Neural progenitor cell (in vitro differentiated cells): ENCODE data around the gene NIT1. TPM values are rescaled to one million over a fixed set of nuclear protein-coding genes. Genes with fewer than 3 reads are reported as not detected.

Source experiments
- DNase-seq: peaks from one replicate; pipeline ENCODE4 v3.0.0-alpha.2; 2016; ENCODE audit warnings: low spot score
- H2AFZ ChIP-seq: fragments of 200-600 bp; sonication (generic); replicated peaks from 2 replicates; pipeline ENCODE4 v1.6.1; 2016; ENCODE audit warnings: antibody characterized with exemption
- H3F3A ChIP-seq: fragments of 200-600 bp; sonication (generic); 2 replicates; pipeline ENCODE4 v1.6.1; 2016; ENCODE audit warnings: antibody characterized with exemption, low read depth
- H3K27ac ChIP-seq: fragments of 200-600 bp; sonication (generic); 2 replicates; pipeline ENCODE4 v1.5.1; 2016; ENCODE audit warnings: mild to moderate bottlenecking
- H3K27me3 ChIP-seq: fragments of 200-600 bp; sonication (generic); 2 replicates; pipeline ENCODE4 v1.6.1; 2016; ENCODE audit warnings: mild to moderate bottlenecking, moderate library complexity
- H3K36me3 ChIP-seq: fragments of 200-600 bp; sonication (generic); 2 replicates; pipeline ENCODE4 v1.5.1; 2016
- H3K4me1 ChIP-seq: fragments of 200-600 bp; sonication (generic); 2 replicates; pipeline ENCODE4 v1.6.1; 2016; ENCODE audit warnings: mixed run types
- H3K4me2 ChIP-seq: fragments of 200-600 bp; sonication (generic); 2 replicates; pipeline ENCODE4 v1.6.1; 2016
- H3K4me3 ChIP-seq: fragments of 200-600 bp; sonication (generic); 2 replicates; pipeline ENCODE4 v1.5.1; 2016
- H3K79me2 ChIP-seq: fragments of 200-600 bp; sonication (generic); 2 replicates; pipeline ENCODE4 v1.6.1; 2016; ENCODE audit warnings: low read depth
- H3K9ac ChIP-seq: fragments of 200-600 bp; sonication (generic); 2 replicates; pipeline ENCODE4 v1.6.1; 2016
- H3K9me3 ChIP-seq: fragments of 200-600 bp; sonication (generic); 2 replicates; pipeline ENCODE4 v1.5.1; 2016; ENCODE audit warnings: low read depth
- H4K20me1 ChIP-seq: fragments of 200-600 bp; sonication (generic); 2 replicates; pipeline ENCODE4 v1.6.1; 2016; ENCODE audit warnings: low read depth
- H3K27ac Mint-ChIP-seq: 3 replicates; pipeline ENCODE4 v1.8.0; 2021; ENCODE audit warnings: mixed read lengths
- H3K27me3 Mint-ChIP-seq: 2 replicates; pipeline ENCODE4 v1.8.0; 2022; ENCODE audit warnings: low read depth, mild to moderate bottlenecking, inconsistent platforms, moderate library complexity, mixed read lengths; ENCODE audit not compliant: insufficient read depth
- H3K36me3 Mint-ChIP-seq: 3 replicates; pipeline ENCODE4 v1.8.0; 2021; ENCODE audit warnings: mixed read lengths
- H3K4me1 Mint-ChIP-seq: 3 replicates; pipeline ENCODE4 v1.8.0; 2021; ENCODE audit warnings: mixed read lengths
- H3K4me3 Mint-ChIP-seq: 3 replicates; pipeline ENCODE4 v1.8.0; 2021; ENCODE audit warnings: mild to moderate bottlenecking, moderate library complexity, mixed read lengths
- H3K9me3 Mint-ChIP-seq: 3 replicates; pipeline ENCODE4 v1.8.0; 2020; ENCODE audit warnings: mixed read lengths
- EZH2 ChIP-seq: fragments of 200-600 bp; sonication (generic); IDR thresholded peaks from 2 replicates; pipeline ENCODE4 v1.6.1; 2017; ENCODE audit warnings: antibody characterized with exemption, mild to moderate bottlenecking, moderate library complexity
- EZH2phosphoT487 ChIP-seq: fragments of 200-600 bp; sonication (generic); IDR thresholded peaks from 2 replicates; pipeline ENCODE4 v1.6.1; 2017; ENCODE audit warnings: antibody characterized with exemption
- total RNA-seq: library from RNA; depleted of rRNA; stranded (reverse); fragments of >200 nt; gene quantifications from 2 replicates; pipeline ENCODE4 v1.2.3, GENCODE V29; 2015; ENCODE audit warnings: low replicate concordance
- TF ChIP-seq, protein P1 (sequence below): fragments of 200-600 bp; sonication (generic); IDR thresholded peaks from 2 replicates; pipeline ENCODE4 v1.5.1; 2017; ENCODE audit warnings: antibody characterized with exemption, mild to moderate bottlenecking

Gene NIT1
- total RNA-seq, 1 donor from 2014 or later, result 39.5 TPM

DNA sequence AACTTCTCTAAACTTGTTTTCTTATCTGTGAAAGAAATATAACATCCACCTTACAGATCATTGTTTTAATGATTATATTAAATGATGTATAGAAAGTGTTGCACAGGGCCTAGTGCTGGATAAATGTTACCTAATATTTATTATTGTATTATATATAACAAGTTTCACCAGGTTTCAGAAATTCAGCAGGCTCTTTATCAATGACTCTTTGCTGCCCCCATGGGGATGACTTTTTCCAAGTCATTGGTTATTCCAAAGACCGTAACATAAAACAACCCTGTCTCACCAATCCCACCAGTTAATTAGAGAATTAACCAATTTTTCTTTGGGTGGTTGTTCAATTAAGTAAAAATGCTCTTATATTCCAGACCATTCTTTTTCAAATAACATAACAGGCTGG is 21.9 kb downstream of the NIT1 start:
- no peaks in the 10 kb centered on the region for H3K36me3 ChIP-seq
- Mint-ChIP-seq H3K27me3 (no peaks in the 10 kb centered on the region), H3K27ac (no peak overlapping the region), H3K9me3 (no peaks in the 10 kb centered on the region), H3K4me3 (no peak overlapping the region), H3K4me1 (peaks cover 4% of the 10 kb centered on the region), H3K36me3 (peaks cover 7% of the 10 kb centered on the region)
- no peak overlapping the region for H3K4me2 ChIP-seq
- H3K9me3 ChIP-seq, result no peaks in the 10 kb centered on the region
- H2AFZ ChIP-seq, result no peak overlapping the region
- no peaks in the 10 kb centered on the region for H4K20me1 ChIP-seq
- H3F3A ChIP-seq, result peaks cover 6% of the 10 kb centered on the region
- H3K27me3 ChIP-seq, result no peaks in the 10 kb centered on the region
- TF ChIP-seq, protein P1, sequence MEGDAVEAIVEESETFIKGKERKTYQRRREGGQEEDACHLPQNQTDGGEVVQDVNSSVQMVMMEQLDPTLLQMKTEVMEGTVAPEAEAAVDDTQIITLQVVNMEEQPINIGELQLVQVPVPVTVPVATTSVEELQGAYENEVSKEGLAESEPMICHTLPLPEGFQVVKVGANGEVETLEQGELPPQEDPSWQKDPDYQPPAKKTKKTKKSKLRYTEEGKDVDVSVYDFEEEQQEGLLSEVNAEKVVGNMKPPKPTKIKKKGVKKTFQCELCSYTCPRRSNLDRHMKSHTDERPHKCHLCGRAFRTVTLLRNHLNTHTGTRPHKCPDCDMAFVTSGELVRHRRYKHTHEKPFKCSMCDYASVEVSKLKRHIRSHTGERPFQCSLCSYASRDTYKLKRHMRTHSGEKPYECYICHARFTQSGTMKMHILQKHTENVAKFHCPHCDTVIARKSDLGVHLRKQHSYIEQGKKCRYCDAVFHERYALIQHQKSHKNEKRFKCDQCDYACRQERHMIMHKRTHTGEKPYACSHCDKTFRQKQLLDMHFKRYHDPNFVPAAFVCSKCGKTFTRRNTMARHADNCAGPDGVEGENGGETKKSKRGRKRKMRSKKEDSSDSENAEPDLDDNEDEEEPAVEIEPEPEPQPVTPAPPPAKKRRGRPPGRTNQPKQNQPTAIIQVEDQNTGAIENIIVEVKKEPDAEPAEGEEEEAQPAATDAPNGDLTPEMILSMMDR, result peak; percentile 60
- TF ChIP-seq EZH2phosphoT487, result no peak
- no peak overlapping the region for H3K9ac ChIP-seq
- no peak overlapping the region for H3K27ac ChIP-seq
- H3K4me3 ChIP-seq, result no peak overlapping the region
- peak; percentile 56 for DNase-seq
- H3K79me2 ChIP-seq, result peaks cover 6% of the 10 kb centered on the region
- no peaks in the 10 kb centered on the region for H3K4me1 ChIP-seq

DNA sequence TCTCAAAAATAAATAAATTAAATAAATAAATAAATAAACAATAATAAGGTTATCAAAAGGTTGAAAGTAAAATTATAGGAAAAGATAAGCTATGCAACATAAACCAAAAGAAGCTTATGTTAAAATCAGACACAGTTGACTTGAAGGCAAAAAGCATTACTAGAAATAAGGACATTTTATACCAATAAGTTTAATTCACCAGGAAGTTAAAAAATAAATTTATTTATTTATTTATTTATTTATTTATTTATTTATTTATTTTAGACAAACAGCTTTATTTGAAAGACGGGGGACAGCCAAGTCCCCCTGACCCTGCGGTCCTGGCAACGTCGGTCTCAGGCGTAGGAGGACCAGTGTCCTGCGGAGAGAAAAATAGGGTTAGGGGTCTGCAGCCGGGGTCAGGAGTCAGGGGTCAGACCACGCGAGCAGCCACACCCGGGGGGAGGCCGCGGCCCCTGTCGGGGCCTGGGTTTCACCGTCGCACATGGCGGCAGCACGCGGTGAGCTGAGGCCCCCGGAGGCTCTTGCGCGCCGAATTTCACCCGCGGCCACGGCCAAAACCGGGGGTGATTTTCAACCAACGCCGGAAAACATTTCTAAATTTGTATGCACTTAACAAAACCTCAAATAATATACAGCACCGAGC is 23.0 kb downstream of the NIT1 start:
- no peaks in the 10 kb centered on the region for H3K4me1 Mint-ChIP-seq
- TF ChIP-seq EZH2phosphoT487 (no peak), EZH2 (no peak)
- TF ChIP-seq, protein P1, result no peak
- Histone ChIP-seq H4K20me1 (no peaks in the 10 kb centered on the region), H3K4me1 (no peaks in the 10 kb centered on the region), H3K9me3 (no peaks in the 10 kb centered on the region), H3K9ac (no peak overlapping the region), H3K4me3 (no peak overlapping the region), H3K27me3 (no peaks in the 10 kb centered on the region), H2AFZ (no peak overlapping the region), H3K36me3 (no peaks in the 10 kb centered on the region), H3K27ac (no peak overlapping the region), H3K79me2 (no peaks in the 10 kb centered on the region), H3K4me2 (no peak overlapping the region), H3F3A (peaks cover 6% of the 10 kb centered on the region)
- peaks cover 1% of the 10 kb centered on the region for H3K36me3 Mint-ChIP-seq
- DNase-seq, result no peak
- no peak overlapping the region for H3K4me3 Mint-ChIP-seq
- H3K27me3 Mint-ChIP-seq, result no peaks in the 10 kb centered on the region
- no peaks in the 10 kb centered on the region for H3K9me3 Mint-ChIP-seq
- H3K27ac Mint-ChIP-seq, result no peak overlapping the region

DNA sequence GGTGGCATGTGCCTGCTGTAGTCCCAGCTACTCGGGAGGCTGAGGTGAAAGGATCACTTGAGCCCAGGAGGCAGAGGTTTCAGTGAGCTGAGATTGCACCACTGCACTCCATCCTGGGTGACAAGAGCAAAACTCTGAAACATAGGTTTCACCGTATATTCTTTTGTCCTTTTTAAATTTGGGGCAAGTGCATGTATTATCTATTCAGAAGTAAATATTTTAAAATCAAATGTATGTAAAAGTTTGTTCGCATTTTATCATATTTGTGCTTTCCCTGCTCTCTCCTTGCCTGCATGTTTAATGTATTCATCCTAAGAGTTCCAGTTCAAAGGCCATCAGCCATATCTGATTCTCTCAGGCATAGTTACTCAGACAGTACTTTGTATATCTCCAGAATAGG is 27.9 kb downstream of the NIT1 start:
- Histone ChIP-seq H3K4me1 (peaks cover 4% of the 10 kb centered on the region), H3K9ac (no peak overlapping the region), H3K4me2 (no peak overlapping the region), H3K27me3 (no peaks in the 10 kb centered on the region), H3K4me3 (no peak overlapping the region), H3K27ac (no peak overlapping the region), H3F3A (no peaks in the 10 kb centered on the region), H3K9me3 (no peaks in the 10 kb centered on the region), H3K79me2 (no peaks in the 10 kb centered on the region), H4K20me1 (no peaks in the 10 kb centered on the region), H3K36me3 (no peaks in the 10 kb centered on the region), H2AFZ (no peak overlapping the region)
- TF ChIP-seq EZH2phosphoT487, result no peak
- TF ChIP-seq EZH2, result no peak
- TF ChIP-seq, protein P1, result no peak
- Mint-ChIP-seq H3K36me3 (no peaks in the 10 kb centered on the region), H3K4me3 (no peak overlapping the region), H3K27me3 (peaks cover 3% of the 10 kb centered on the region), H3K4me1 (peaks cover 3% of the 10 kb centered on the region), H3K27ac (no peak overlapping the region), H3K9me3 (no peaks in the 10 kb centered on the region)
- no peak for DNase-seq
